ENCODE measurements around the gene ARAF.

- TF ChIP-seq CTCF (conservative IDR thresholded peaks at IDR 0.05; ENCODE audit: low read depth, low read length) (no peak), MAZ (IDR thresholded peaks at IDR 0.05; ENCODE audit: borderline replicate concordance, low read depth, low read length) (no peak), SMC3 (IDR thresholded peaks at IDR 0.05; ENCODE audit: low read depth, low read length) (no peak), RFX5 (IDR thresholded peaks at IDR 0.05; ENCODE audit: low read depth, low read length) (no peak), FOS (IDR thresholded peaks at IDR 0.05; ENCODE audit: low read depth, low read length) (no peak), POLR2A (IDR thresholded peaks at IDR 0.05; ENCODE audit: low read depth, low read length) (no peak), USF2 (IDR thresholded peaks at IDR 0.05; ENCODE audit: low read depth, low read length) (no peak), CEBPB (IDR thresholded peaks at IDR 0.05; ENCODE audit: low read depth, low read length) (no peak), RCOR1 (IDR thresholded peaks at IDR 0.05; ENCODE audit: insufficient replicate concordance, low read length) (no peak), ELK1 (IDR thresholded peaks at IDR 0.05; ENCODE audit: borderline replicate concordance, low read depth, low read length) (no peak)
These were observed 17.7 kb downstream of the ARAF start for GRCh38 chrX:47578692-47579091.
